Activated CD8-positive, alpha-beta memory T cell treated with anti-CD3 and anti-CD28 coated beads for 4 hours (primary cell): ENCODE measurements around the gene AHNAK2.
A peak's percentile ranks its signal among the peaks of the same experiment; 100 is the strongest.

Experiments
- DNase-seq, 2 donors: peaks; one replicate each; pipeline ENCODE4 v3.0.0-alpha.2; 2020; ENCODE audit warnings: low read depth in 2 of 2

AHNAK2 gene

DNA sequence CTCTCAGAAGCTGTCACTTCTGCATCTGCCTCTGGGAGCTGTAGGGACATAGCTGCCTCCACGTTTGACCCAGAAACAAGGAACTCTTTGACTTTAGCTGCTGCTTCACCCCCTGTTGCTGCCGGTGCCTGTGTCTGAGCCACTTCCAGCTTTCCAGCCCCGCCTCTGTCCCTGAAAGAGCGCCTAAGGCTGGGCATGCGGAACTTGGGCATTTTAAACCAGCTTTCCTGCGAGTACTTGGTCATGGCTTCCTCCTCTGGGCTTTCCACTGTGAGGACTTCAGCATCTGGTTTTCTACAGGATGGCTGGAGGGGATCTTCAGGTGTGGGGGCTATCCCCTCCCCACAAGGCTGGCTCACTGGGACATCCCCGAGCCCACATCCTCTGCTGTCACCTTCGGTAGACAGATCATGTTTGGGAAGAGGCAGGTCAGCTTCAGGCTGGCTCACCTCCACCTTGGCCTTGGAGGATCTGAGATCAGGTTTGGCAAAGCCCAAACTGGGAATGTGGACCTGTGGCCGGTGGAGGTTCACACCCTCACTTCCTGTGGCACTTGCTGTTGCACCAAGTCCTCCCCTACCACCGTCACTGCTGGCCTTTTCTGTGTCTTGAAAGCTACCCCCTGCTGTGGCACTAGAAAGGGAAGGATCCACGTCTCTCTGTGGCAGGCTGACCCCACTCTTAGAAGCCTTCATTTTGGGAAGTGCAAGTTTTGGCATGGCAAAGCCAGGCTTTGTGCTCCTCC lies 38.3 kb downstream of the AHNAK2 start:
- DNase-seq, result no peak

DNA sequence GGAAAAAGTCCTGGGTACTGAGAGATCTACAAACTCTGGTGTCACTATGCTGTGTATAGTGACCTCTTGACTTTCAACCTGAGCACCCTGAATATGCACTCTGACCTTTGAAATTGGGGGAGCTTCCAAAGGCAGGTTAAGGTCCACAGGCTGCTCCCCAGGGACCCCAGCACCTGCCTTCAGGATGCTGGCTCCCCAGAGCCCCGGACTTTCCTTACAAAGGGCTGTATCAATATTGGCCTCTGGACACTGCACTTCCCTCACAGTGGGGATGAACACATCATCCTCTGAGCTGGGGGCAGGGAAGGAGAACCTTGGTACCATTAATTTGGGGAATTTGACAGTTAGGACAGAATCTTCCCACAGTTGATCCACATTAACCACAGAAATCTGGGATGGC lies 39.2 kb downstream of the AHNAK2 start:
- DNase-seq, result no peak

DNA sequence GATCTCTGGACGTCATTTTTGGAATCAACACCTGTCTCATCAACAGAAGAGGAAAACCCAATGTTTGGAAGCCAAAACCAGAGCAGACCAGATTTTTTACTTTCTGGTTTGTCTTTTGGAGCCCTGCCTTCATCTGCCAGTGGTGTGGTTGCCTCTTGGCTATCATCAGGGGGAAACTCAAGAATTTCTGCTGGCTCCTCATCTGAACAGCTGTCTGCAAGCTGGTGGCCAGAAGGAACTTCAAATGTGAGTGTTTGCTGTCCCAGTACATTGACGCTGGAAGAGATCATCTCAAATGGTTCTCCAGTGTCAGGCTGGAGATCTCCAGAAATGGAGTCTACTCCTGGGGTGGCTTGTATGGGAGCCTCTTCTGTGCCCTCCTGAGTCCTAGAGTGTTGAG lies 39.7 kb downstream of the AHNAK2 start:
- no peak for DNase-seq

DNA sequence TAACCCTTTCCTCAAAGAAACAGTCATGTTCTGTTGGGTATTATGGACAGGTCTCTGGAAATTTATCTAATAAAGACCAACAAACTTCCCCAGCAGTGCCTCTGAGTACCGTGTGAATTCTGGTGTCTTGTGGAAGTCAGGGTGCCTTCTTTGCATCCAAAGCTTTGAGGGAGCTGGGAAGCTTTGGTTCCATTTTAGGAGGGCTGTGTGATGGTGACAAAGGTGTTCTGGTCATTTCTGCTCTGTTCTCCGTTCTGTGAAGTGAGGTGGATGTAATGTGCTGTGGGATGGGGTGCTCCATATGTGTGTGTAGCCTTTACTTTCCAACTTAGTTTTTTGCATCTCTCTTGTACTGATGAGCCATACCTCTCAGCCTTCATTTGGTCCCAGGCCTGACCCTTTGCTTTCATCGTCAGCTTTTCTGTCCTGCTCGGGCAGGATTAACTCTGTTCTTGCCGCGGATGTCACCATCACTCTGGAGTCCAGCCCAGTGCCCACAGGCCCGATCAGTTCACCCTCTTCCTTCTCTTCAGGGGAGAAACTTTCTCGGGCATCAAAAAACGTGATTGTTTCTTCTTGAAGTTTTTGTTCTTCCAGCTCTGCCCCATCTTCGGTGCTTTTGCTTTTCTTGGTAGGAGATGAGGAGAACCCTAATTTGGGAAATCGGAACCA lies 40.3 kb downstream of the AHNAK2 start:
- DNase-seq, result no peak

DNA sequence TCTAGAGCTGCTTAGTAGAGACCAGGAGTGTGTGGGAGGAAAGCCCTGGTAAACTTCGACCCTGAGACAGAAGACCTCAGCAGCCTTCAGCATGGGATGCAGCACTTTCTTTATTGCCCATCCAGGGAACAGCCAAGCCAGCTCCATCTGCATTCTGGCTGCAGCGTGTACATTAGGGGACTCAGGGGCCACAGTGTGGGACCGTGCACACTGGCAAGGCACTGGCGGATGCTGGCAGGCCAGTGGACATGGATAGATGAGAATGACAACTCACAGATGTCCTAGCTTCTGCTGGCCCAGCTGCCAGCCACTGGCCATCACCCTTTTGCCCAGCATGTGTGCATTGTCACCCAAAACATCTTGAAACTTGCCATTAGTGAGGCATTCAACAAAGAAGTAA lies 41.0 kb downstream of the AHNAK2 start:
- no peak for DNase-seq

DNA sequence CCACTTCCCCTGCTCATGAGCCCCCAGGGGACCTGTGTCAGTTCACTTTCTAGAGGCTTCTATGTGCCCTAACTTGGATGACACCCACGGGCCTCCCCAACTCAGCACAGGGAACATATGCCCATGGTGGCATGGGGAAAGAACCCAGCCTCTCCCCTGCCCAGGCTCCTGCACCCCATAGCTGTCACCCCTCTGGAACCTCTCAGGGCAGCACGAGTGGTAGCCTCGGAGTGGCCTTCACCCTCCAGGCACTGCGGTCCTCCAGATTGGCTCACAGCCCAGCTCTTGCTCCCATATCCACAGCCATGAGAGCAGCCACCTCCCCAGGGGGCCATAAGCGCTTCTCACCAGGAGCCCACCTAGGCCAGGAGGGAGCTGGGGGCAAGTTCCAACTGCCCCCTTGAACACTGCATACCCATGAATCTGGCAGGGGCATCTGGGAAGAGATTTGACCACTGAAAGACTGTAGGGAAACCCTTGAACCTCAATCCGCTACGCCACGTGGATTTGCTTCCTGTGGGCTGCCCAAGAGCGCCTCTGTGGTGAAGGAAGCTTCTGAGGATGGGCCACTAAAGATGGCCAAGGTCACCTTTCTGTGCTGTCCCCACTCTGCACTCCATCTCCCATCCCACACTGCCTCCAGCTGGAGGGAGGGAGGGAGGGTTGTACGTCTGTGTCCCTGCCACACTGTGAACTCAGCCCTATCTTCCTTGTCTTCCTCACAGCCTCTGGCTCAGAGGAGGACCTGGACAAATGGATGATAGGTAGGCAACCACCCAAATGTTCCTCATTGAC lies 41.6 kb downstream of the AHNAK2 start:
- DNase-seq, result no peak

DNA sequence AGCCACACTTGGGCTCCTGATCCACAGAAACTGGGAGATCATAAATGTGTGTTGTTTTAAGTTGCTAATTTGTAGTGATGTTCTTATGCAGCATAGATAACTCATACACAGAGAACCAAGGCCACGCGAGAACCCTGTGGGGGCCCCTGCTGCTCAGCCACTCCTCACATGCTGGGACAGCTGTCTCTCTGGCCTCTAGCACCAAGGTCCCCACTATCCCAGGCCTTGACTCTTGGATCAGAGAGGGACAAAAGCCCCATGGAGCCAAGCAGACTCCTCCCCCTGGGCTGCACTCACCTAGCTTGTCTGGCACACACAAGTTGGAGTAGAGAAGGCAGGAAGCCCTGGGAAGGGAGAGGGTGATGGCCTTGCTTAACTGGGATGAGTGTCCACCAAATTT lies 42.2 kb downstream of the AHNAK2 start:
- DNase-seq, result no peak

DNA sequence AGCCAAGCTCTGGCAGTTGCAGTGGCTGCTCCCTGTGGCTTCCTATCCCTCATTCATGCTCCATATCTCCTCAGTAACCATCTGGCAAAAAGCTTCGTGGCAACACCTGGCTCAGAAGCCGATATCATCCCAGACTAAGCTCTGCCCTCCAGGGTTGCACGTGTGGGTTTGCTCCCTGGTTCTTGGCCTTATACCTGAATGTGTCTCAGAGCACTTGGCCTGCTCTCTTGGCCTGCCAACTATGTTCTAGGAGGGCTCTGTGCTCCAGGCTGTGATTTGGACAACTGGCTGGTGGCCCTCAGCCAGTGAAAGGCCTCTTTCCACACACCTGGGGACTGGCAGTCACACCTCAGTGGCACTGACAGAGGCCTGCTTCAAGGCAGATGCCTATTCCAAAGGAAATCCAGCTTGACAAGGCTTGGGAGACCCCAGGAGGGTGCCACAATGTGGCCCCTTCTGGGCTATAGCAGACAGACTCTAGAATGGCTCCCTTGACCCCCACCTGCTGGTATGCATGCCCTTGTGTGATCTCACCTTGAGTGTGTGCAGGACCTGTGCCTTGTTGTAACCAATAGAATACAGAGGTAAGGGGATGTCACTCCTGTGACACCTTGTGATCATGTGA lies 43.0 kb downstream of the AHNAK2 start:
- DNase-seq, result no peak

DNA sequence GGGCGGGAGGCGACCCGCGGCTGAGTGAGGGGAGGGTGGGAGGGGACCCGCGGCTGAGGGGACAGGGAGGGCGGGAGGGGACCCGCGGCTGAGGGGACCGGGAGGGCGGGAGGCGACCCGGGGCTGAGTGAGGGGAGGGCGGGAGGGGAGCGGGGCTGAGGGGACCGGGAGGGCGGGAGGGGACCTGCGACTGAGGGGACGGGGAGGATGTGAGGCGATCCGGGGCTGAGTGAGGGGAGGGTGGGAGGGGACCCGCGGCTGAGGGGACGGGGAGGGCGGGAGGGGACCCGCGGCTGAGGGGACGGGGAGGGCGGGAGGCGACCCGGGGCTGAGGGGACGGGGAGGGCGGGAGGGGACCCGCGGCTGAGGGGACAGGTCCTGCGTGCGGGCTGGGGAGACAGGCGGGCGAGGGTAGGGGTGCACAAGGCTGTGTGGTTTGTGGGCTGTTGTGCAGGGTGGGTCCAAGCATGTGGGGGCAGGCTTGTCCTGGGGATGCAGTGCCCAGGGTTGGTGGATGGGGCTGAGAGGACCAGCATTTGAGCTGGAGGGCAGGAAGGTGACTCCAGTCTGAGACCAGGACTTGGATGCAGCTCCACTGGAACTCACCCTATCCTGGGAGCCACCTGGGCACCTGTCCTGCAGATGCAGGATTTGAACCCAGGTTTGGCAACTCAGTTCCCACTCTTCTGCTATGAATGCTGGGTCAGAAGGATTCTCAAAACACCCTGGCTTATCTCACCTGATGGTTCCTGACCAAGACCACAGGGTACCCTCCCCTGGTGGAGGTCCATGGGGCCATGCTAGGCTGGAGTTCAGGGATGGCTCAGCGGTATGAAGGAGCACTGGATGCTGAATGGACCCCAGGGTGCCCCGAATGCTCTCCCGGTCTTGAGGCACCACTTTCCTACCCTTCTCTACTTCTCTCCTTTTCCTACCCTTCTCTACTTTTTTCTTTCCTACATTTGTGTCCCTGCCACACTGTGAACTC lies 44.1 kb downstream of the AHNAK2 start:
- DNase-seq, result no peak

DNA sequence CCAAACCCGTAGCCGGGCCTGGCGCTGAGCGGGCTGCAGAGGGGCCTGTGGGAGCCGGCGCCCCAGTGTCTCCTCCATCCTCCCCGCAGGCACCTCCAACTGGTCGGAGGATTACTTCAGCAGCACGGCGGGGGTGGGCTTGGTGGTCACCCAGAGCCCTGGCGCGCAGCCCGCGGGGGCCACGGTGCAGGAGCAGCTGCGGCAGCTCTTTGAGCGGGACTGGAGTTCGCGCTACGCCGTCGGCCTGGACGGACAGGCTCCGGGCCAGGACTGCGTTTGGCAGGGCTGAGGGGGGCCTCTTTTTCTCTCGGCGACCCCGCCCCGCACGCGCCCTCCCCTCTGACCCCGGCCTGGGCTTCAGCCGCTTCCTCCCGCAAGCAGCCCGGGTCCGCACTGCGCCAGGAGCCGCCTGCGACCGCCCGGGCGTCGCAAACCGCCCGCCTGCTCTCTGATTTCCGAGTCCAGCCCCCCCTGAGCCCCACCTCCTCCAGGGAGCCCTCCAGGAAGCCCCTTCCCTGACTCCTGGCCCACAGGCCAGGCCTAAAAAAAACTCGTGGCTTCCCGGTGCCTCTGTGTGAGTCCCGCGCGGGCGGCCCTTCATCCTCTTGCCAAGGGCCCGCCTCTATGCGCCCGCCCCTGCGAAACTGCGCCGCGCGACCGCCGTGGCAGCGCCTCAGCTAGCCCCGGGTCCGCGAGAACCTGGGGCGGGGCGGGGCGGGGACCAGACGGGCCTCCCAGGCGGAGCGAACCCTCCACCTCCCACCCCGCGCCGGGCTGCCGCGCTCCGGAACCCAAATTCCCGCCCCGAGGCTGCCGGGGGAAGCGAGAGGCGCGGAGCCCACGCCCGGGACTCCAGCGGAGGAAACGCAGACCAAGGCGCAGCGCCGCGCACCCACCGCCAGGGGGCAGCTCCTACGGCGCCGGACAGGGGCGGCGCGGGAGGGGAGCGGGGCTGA lies 45.2 kb downstream of the AHNAK2 start:
- DNase-seq, result peak; percentile 62 to 69

DNA sequence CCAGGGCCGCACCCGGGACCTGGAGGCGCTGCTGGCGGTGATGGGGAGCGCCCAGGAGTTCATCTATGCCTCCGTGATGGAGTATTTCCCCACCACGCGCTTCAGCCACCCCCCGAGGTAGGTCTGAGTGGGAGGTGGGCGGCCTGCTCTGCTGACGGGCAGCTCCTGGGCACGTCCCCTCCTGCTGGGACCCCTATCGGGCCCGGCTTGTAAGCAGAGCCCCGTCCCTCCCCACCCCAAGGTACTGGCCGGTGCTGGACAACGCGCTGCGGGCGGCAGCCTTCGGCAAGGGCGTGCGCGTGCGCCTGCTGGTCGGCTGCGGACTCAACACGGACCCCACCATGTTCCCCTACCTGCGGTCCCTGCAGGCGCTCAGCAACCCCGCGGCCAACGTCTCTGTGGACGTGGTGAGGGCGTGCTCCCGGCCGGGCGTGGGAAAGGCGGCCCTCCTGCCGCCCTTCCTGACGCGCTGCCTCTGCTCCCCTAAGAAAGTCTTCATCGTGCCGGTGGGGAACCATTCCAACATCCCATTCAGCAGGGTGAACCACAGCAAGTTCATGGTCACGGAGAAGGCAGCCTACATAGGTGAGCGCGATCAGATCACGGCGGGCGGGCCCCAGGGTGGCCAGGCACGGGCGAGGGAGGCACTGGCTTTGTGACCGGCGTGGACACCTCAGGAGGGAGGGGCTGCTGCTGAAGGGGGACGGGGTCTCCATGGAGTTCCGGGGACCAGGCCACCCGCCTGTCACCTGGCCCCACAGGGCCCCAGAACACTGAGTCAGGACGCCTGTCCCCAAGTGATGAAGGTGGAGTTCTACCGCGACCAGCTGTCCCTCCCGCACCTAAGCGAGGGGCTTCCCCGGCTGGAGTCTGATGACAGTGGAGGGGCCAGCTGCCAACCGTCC lies 46.2 kb downstream of the AHNAK2 start:
- DNase-seq, result no peak

DNA sequence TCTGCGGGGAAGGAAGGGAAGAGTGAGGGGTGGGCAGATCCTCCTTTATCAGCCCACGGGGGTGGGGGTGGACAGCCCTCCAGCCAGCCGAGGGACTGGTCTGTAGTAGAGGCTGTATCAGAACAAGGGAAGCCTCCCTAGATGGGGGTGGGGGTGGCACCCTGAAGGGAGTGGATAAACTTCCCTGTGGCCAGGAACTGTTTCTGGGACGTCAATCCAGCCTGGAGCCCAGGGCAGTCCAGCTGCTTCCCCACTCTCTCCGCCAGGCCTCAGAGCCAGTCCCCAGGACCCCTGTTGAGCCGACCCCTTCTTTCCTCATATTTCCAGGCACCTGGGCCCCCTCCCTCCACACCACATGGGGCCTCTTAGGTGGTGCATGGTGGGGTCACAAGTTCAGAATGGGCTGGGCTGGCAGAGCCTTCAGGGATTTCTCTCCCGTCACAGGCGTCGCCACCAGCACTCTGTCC lies 46.8 kb downstream of the AHNAK2 start:
- DNase-seq, result no peak

DNA sequence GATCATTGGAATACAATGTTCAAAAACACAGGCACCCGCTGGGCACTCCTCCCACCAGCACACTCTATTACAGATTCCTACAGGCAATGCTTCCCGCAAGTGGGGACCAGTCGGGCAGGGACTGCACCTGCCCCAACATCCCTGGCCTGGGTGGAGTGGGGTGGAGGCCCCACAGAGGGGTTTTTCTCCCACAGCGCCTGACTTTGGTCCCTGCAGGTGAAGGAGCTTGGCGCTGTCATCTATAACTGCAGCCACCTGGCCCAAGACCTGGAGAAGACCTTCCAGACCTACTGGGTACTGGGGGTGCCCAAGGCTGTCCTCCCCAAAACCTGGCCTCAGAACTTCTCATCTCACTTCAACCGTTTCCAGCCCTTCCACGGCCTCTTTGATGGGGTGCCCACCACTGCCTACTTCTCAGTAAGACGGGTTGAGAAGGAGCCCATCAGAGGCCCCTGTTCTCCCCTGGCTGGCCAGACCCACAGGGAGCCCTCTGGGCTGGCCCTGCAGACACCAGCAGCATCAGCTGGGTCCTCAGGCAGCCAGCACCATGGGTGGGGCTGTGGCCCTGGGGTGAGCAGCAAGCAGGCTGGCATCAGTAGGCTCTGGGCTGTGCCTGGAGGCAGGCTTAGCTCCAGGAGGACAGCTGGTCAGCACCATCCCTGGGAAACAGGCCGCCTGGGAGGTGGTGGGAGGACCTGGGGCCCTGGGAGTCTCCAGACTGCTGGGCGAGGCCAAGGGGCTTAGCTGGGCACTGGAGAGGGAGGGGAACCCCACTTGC lies 47.5 kb downstream of the AHNAK2 start:
- DNase-seq, result no peak

DNA sequence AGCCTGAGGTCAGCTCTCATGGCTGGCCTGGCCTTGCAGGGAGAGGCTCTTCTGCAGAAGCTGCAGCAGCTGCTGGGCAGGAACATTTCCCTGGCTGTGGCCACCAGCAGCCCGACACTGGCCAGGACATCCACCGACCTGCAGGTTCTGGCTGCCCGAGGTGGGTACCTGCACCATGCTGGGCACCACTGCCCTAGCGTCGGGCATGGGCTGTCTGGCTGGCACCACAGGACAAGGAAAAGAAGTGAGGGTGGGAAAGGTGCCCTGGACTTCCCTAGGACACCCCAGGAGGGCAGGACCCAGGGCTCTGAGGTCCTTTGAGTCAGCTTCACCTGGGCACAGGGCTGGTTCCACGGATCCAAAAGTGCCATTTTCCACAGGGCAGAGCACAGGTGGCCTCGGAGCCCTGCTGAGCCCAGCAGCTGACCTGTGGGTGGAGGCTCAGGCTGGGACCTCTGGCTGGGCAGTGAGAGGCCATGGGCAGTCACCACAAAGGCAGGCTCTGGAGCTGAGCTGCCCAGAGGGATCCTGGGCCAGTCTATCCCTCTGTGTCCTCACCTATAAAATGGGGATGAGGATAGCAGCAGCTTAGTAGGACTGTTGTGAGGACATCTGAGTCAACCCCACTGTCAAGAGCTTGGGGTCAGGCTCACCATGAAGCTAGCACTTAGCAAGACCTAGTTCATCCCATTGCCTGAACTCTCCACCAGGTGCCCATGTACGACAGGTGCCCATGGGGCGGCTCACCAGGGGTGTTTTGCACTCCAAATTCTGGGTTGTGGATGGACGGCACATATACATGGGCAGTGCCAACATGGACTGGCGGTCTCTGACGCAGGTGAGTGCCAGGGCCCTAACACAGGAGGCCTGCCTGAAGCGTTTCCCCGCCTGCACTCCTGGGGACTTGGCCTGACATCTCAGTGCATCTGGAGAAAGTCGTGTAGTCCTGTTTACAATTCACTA lies 48.6 kb downstream of the AHNAK2 start:
- no peak for DNase-seq

DNA sequence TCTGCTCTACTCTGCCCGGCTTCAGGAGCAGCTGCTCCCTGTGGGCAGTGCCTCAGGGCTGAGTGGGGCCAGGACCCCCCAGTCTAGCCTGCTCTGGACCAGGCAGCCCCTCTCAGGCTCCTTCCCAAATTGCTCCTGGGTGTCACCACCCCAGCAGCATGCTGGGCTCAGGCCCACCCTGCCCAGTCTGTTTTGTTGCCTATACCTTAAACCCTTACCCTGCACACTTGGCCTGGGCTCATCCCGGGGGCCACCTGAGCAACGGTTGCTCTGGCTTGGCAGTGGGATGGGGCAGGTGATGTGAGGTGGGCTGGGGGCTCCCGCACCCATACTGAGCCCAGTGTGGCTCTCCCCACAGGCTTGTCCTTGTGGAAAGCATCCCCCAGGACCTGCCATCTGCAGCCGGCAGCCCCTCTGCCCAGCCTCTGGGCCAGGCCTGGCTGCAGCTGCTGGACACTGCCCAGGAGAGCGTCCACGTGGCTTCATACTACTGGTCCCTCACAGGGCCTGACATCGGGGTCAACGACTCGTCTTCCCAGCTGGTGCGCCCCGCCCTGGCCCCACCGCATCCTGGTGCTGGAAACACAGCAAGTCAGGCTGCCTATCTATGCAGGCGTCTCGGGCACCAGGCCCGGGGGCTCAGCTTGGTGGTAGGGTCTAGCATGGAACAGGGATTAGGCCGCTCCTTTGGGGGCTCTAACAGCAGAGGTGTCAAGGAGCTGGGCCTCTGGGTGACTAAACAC lies 49.6 kb downstream of the AHNAK2 start:
- DNase-seq, result no peak

DNA sequence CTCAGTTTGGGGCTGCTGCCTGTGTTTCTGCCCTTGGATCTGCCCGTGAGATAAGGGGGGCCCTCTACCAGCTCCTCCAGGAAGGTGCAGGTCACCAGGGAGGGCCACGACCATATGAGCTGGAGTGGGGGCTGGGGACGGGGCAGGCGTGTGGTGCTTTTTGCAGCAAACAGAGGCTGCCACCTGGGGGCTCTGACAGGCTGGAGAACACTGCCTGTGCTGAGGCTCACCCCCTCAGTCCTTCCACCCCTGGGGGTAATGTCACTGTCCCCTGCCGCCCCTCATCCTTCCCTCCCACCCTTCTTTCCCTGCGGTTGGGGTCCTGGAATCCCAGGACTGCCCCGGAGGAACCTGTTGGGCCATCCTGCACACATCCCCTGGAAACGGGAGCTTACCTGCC lies 50.3 kb downstream of the AHNAK2 start:
- DNase-seq, result no peak
